SK-N-SH (cell line): ENCODE data around the gene C15orf40.

Source experiments
- GATA2 ChIP-seq: sonication (generic); formaldehyde crosslinking; IDR thresholded peaks from 2 replicates; pipeline ENCODE4 v1.5.0; 2020; ENCODE audit warnings: mild to moderate bottlenecking, missing genetic modification reagents
- RAD21 ChIP-seq: IDR thresholded peaks from 2 replicates; pipeline ENCODE4 v1.6.1; 2012; ENCODE audit warnings: mild to moderate bottlenecking, low read length

DNA sequence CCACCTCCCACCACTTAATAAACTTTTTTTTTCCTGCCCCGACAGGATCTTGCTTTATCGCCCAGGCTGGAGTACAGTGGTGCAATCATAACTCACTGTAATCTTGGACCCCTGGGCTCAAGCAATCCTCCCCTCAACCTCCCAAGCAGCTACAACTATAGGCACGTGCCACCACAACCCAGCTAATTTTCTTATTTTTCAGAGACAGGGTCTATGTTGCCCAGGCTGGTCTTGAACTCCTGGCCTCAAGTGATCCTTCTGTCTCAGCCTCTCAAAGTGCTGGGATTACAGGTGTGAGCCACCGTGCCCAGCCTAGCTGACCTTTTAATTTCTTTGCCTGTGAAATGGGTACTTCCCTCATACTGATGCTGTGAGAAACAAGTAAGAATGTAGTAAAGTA lies 3.9 kb upstream of the C15orf40 start:
- no peak for TF ChIP-seq RAD21
- no peak for TF ChIP-seq GATA2 (CRISPR knock-in tag)
